ENCODE data around the gene MTURN. TPM values are rescaled to one million over a fixed set of nuclear protein-coding genes. Genes with fewer than 3 reads are reported as not detected.

MTURN gene
- polyA plus RNA-seq, 2 donors, result 7.7 to 9.9 TPM

- Histone ChIP-seq H3K27ac (ENCODE audit: low read depth in 2 of 2, low read length in 1 of 2) (no peak overlapping the region), H3K9me3 (ENCODE audit: control insufficient read depth in 2 of 2, insufficient read depth in 1 of 2, low read depth in 1 of 2, low read length in 1 of 2) (no peaks in the 10 kb centered on the region), H3K27me3 (ENCODE audit: control insufficient read depth in 1 of 2, insufficient read depth in 2 of 2, low read length in 2 of 2) (no peaks in the 10 kb centered on the region), H3K36me3 (ENCODE audit: control insufficient read depth in 2 of 2, insufficient read depth in 2 of 2, low read length in 1 of 2) (peaks cover 7 to 9% of the 10 kb centered on the region in 2 donors), H3K4me1 (ENCODE audit: control insufficient read depth in 2 of 2, insufficient read depth in 2 of 2, low read length in 1 of 2) (peaks cover 0 to 2% of the 10 kb centered on the region in 2 donors), H3K4me3 (ENCODE audit: low read depth in 1 of 2, low read length in 2 of 2) (no peak overlapping the region)
- WGBS, 2 donors, result 83 to 89% methylated on average over 8 of the region's 8 CpGs
These were observed 20.7 kb downstream of the MTURN start for GRCh38 chr7:30155481-30155880.

- Histone ChIP-seq H3K27ac (ENCODE audit: low read depth in 2 of 2, low read length in 1 of 2) (no peak overlapping the region), H3K4me1 (ENCODE audit: control insufficient read depth in 2 of 2, insufficient read depth in 2 of 2, low read length in 1 of 2) (peaks cover 0 to 2% of the 10 kb centered on the region in 2 donors), H3K36me3 (ENCODE audit: control insufficient read depth in 2 of 2, insufficient read depth in 2 of 2, low read length in 1 of 2) (peaks cover 2 to 3% of the 10 kb centered on the region in 2 donors), H3K9me3 (ENCODE audit: control insufficient read depth in 2 of 2, insufficient read depth in 1 of 2, low read depth in 1 of 2, low read length in 1 of 2) (no peaks in the 10 kb centered on the region), H3K27me3 (ENCODE audit: control insufficient read depth in 1 of 2, insufficient read depth in 2 of 2, low read length in 2 of 2) (no peaks in the 10 kb centered on the region), H3K4me3 (ENCODE audit: low read depth in 1 of 2, low read length in 2 of 2) (no peak overlapping the region)
- WGBS, 2 donors, result 78 to 81% methylated on average over 9 of the region's 9 CpGs
These were observed 22.4 kb downstream of the MTURN start for GRCh38 chr7:30157204-30157603.

DNA sequence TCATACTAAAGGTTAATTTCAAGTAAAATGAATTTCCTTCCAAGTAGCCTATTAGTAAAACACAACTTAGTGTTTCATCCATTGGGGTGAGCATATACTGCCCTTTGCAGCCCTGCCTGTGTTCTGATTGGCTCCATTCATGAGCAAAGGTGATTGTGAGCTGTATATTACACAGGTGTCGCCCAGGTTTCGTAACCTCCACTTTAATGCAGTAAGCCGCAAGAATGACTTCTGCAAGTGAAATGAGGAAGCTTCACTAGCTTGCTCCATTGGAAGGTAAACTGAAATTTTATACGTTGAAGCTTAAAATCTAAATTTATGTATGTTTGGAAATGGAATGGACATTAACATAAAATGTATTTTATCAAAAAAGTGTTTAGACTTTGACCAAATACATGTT, 24.4 kb downstream of the MTURN start:
- peaks cover 0 to 3% of the 10 kb centered on the region in 2 donors for H3K36me3 ChIP-seq (ENCODE audit: control insufficient read depth in 2 of 2, insufficient read depth in 2 of 2, low read length in 1 of 2)

GRCh38 chr7:30159698-30160143, 24.9 kb downstream of the MTURN start:
- WGBS, 2 donors, result 40 to 50% methylated on average over 6 of the region's 6 CpGs
- Histone ChIP-seq H3K27ac (ENCODE audit: low read depth in 2 of 2, low read length in 1 of 2) (peak overlapping the region in 1 of 2 donors; percentile 40), H3K36me3 (ENCODE audit: control insufficient read depth in 2 of 2, insufficient read depth in 2 of 2, low read length in 1 of 2) (peaks cover 0 to 3% of the 10 kb centered on the region in 2 donors), H3K9me3 (ENCODE audit: control insufficient read depth in 2 of 2, insufficient read depth in 1 of 2, low read depth in 1 of 2, low read length in 1 of 2) (no peaks in the 10 kb centered on the region), H3K27me3 (ENCODE audit: control insufficient read depth in 1 of 2, insufficient read depth in 2 of 2, low read length in 2 of 2) (no peaks in the 10 kb centered on the region), H3K4me3 (ENCODE audit: low read depth in 1 of 2, low read length in 2 of 2) (no peak overlapping the region), H3K4me1 (ENCODE audit: control insufficient read depth in 2 of 2, insufficient read depth in 2 of 2, low read length in 1 of 2) (no peaks in the 10 kb centered on the region)

More for the DNA sequence above, 24.4 kb downstream of the MTURN start:
- 74 to 76% methylated on average over 4 of the region's 4 CpGs for WGBS, 2 donors
- no peaks in the 10 kb centered on the region for H3K4me1 ChIP-seq (ENCODE audit: control insufficient read depth in 2 of 2, insufficient read depth in 2 of 2, low read length in 1 of 2)
- no peaks in the 10 kb centered on the region for H3K27me3 ChIP-seq (ENCODE audit: control insufficient read depth in 1 of 2, insufficient read depth in 2 of 2, low read length in 2 of 2)
- H3K4me3 ChIP-seq (ENCODE audit: low read depth in 1 of 2, low read length in 2 of 2), result no peak overlapping the region
- H3K9me3 ChIP-seq (ENCODE audit: control insufficient read depth in 2 of 2, insufficient read depth in 1 of 2, low read depth in 1 of 2, low read length in 1 of 2), result no peaks in the 10 kb centered on the region
- H3K27ac ChIP-seq (ENCODE audit: low read depth in 2 of 2, low read length in 1 of 2), result no peak overlapping the region

DNA sequence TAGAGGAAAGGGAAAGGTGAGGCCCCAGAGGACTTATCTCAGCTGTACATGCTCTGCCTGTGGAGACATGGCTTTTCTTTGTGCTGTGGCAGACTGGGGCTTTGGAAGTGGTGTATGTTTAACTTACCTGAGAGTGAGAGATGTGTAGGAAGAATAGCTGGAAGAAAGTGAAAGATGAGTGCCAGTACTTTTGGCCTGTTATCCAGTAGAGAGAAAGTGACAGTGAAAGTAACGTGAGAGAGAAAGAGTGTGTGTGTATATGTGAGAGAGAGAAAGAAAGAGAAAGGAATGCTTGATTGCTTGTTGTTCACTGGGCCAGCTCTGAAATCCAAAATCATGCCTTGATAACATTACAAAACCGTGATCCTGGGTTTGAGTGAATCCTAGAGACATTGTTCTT, 25.5 kb downstream of the MTURN start:
- Histone ChIP-seq H3K36me3 (ENCODE audit: control insufficient read depth in 2 of 2, insufficient read depth in 2 of 2, low read length in 1 of 2) (peaks cover 0 to 3% of the 10 kb centered on the region in 2 donors), H3K4me3 (ENCODE audit: low read depth in 1 of 2, low read length in 2 of 2) (no peak overlapping the region), H3K4me1 (ENCODE audit: control insufficient read depth in 2 of 2, insufficient read depth in 2 of 2, low read length in 1 of 2) (no peaks in the 10 kb centered on the region), H3K9me3 (ENCODE audit: control insufficient read depth in 2 of 2, insufficient read depth in 1 of 2, low read depth in 1 of 2, low read length in 1 of 2) (no peaks in the 10 kb centered on the region), H3K27ac (ENCODE audit: low read depth in 2 of 2, low read length in 1 of 2) (no peak overlapping the region), H3K27me3 (ENCODE audit: control insufficient read depth in 1 of 2, insufficient read depth in 2 of 2, low read length in 2 of 2) (no peaks in the 10 kb centered on the region)
- 75% methylated on average over 2 of the region's 2 CpGs for WGBS, 2 donors

DNA sequence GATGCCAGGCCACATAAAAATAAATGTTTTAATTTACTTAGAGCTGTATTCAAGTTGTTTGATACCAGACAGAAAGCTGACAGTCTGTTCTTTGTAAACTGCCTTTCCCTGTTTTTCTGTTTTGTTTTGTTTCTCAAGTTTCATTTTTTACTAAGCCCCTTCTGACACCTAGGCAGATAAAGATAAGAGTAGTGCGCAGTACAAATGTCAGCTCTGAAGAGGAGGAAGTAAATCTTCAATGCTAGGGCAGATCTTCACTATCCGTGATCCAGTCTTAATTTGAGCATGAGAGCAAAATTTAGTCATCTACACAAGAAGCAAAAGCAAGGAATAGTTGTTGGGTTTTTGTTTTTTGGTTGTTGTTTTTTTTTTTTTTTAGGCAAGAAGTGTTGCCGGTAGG, 27.3 kb downstream of the MTURN start:
- H3K36me3 ChIP-seq (ENCODE audit: control insufficient read depth in 2 of 2, insufficient read depth in 2 of 2, low read length in 1 of 2), result peaks cover 0 to 3% of the 10 kb centered on the region in 2 donors
- H3K4me3 ChIP-seq (ENCODE audit: low read depth in 1 of 2, low read length in 2 of 2), result no peak overlapping the region
- H3K4me1 ChIP-seq (ENCODE audit: control insufficient read depth in 2 of 2, insufficient read depth in 2 of 2, low read length in 1 of 2), result peaks cover 2 to 3% of the 10 kb centered on the region in 2 donors
- H3K9me3 ChIP-seq (ENCODE audit: control insufficient read depth in 2 of 2, insufficient read depth in 1 of 2, low read depth in 1 of 2, low read length in 1 of 2), result no peaks in the 10 kb centered on the region
- H3K27me3 ChIP-seq (ENCODE audit: control insufficient read depth in 1 of 2, insufficient read depth in 2 of 2, low read length in 2 of 2), result no peaks in the 10 kb centered on the region
- WGBS, 2 donors, result 75 to 77% methylated on average over 3 of the region's 3 CpGs
- no peak overlapping the region for H3K27ac ChIP-seq (ENCODE audit: low read depth in 2 of 2, low read length in 1 of 2)

DNA sequence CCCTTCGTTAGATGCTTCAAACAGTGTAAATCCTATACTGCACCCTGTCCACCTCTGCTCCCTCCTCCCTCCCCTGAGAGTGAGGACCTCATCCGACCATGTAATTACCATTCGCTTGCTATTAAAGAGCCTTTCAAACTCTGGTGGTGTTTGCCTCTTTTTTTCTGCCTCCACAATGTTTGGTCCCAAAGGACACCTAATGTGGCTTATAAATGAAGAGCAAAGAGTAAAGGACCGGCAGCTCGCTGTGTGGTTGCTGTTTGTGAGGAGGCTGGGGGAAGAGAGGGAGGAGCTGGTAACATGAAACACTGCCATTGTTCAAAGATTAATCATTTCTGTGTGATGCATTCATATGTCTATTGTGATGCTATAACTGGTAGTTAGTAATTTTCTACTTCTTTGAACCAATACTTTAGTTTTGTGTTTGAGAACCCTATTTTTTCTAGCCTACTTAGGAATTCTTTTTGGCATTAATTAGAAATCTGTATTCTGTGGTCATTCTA, 27.9 kb downstream of the MTURN start:
- Histone ChIP-seq H3K4me1 (ENCODE audit: control insufficient read depth in 2 of 2, insufficient read depth in 2 of 2, low read length in 1 of 2) (peaks cover 2 to 3% of the 10 kb centered on the region in 2 donors), H3K36me3 (ENCODE audit: control insufficient read depth in 2 of 2, insufficient read depth in 2 of 2, low read length in 1 of 2) (peaks cover 0 to 3% of the 10 kb centered on the region in 2 donors), H3K27me3 (ENCODE audit: control insufficient read depth in 1 of 2, insufficient read depth in 2 of 2, low read length in 2 of 2) (no peaks in the 10 kb centered on the region), H3K9me3 (ENCODE audit: control insufficient read depth in 2 of 2, insufficient read depth in 1 of 2, low read depth in 1 of 2, low read length in 1 of 2) (no peaks in the 10 kb centered on the region), H3K27ac (ENCODE audit: low read depth in 2 of 2, low read length in 1 of 2) (no peak overlapping the region), H3K4me3 (ENCODE audit: low read depth in 1 of 2, low read length in 2 of 2) (no peak overlapping the region)
- 48 to 65% methylated on average over 5 of the region's 5 CpGs for WGBS, 2 donors

DNA sequence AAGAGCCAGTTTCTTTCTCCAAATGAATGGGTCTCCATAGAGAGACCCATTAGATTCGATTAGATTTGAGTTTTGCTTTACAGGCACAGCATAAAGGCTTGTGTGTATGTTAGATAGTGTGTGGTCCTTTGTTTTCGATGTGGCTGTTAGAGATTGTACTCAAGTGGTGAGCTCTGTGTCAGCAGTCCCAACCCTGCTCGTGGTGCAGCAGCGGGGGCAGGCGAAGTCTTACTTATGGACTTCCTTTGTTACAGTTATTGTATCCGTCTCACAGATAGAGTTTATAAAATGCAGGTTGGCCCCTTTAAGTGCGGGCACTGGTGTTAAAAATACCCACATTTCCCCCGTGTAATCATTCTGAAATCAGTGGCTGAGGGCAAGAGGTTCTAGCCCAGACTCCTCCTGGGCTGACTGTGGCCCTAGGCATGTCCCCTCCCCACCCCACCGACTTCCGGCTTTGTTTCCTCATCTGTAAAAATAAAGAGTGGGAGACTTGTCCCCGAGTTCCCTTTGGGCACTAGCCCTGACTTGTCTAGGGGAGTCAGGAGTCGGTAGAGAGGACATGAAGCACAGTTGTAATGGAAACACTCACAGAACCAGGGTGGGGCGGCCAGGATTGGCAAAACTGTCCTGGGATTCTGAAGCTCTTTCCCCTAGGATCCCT, 28.6 kb downstream of the MTURN start:
- 43 to 55% methylated on average over 13 of the region's 13 CpGs for WGBS, 2 donors
- Histone ChIP-seq H3K4me1 (ENCODE audit: control insufficient read depth in 2 of 2, insufficient read depth in 2 of 2, low read length in 1 of 2) (peaks cover 2 to 3% of the 10 kb centered on the region in 2 donors), H3K9me3 (ENCODE audit: control insufficient read depth in 2 of 2, insufficient read depth in 1 of 2, low read depth in 1 of 2, low read length in 1 of 2) (no peaks in the 10 kb centered on the region), H3K4me3 (ENCODE audit: low read depth in 1 of 2, low read length in 2 of 2) (no peak overlapping the region), H3K27ac (ENCODE audit: low read depth in 2 of 2, low read length in 1 of 2) (peak overlapping the region; percentile 17 to 71), H3K27me3 (ENCODE audit: control insufficient read depth in 1 of 2, insufficient read depth in 2 of 2, low read length in 2 of 2) (no peaks in the 10 kb centered on the region), H3K36me3 (ENCODE audit: control insufficient read depth in 2 of 2, insufficient read depth in 2 of 2, low read length in 1 of 2) (peaks cover 0 to 3% of the 10 kb centered on the region in 2 donors)

DNA sequence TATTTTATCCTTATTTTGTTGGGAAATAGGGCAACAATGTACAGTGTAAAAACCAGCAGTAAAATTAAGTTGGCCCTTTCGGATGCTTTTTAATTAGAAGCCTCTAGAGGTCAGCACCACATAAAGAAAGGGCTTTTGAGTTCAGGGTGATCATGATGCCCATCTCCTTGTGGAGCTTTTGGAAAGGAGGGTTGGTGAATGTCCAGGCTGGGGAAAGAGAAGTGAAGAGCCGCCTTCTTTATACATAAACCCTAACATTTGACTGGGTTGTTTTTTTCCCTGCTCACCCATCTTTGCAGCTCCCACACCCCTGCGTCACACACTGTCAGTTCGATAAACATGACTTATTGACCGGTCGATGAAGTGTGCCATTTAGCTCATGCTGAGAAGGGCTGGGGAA, 29.8 kb downstream of the MTURN start:
- Histone ChIP-seq H3K4me1 (ENCODE audit: control insufficient read depth in 2 of 2, insufficient read depth in 2 of 2, low read length in 1 of 2) (peaks cover 3 to 5% of the 10 kb centered on the region in 2 donors), H3K27ac (ENCODE audit: low read depth in 2 of 2, low read length in 1 of 2) (no peak overlapping the region)

GRCh38 chr7:30165590-30165989, 30.8 kb downstream of the MTURN start:
- H3K4me1 ChIP-seq (ENCODE audit: control insufficient read depth in 2 of 2, insufficient read depth in 2 of 2, low read length in 1 of 2), result peaks cover 3 to 7% of the 10 kb centered on the region in 2 donors
- WGBS, 2 donors, result 54 to 65% methylated on average over 3 of the region's 3 CpGs
- H3K36me3 ChIP-seq (ENCODE audit: control insufficient read depth in 2 of 2, insufficient read depth in 2 of 2, low read length in 1 of 2), result no peaks in the 10 kb centered on the region
- H3K4me3 ChIP-seq (ENCODE audit: low read depth in 1 of 2, low read length in 2 of 2), result no peak overlapping the region
- H3K27ac ChIP-seq (ENCODE audit: low read depth in 2 of 2, low read length in 1 of 2), result peak overlapping the region in 1 of 2 donors; percentile 59
- H3K9me3 ChIP-seq (ENCODE audit: control insufficient read depth in 2 of 2, insufficient read depth in 1 of 2, low read depth in 1 of 2, low read length in 1 of 2), result no peaks in the 10 kb centered on the region
- no peaks in the 10 kb centered on the region for H3K27me3 ChIP-seq (ENCODE audit: control insufficient read depth in 1 of 2, insufficient read depth in 2 of 2, low read length in 2 of 2)

More for the DNA sequence above, 29.8 kb downstream of the MTURN start:
- 69 to 73% methylated on average over 6 of the region's 6 CpGs for WGBS, 2 donors
- Histone ChIP-seq H3K36me3 (ENCODE audit: control insufficient read depth in 2 of 2, insufficient read depth in 2 of 2, low read length in 1 of 2) (peaks cover 0 to 3% of the 10 kb centered on the region in 2 donors), H3K27me3 (ENCODE audit: control insufficient read depth in 1 of 2, insufficient read depth in 2 of 2, low read length in 2 of 2) (no peaks in the 10 kb centered on the region), H3K4me3 (ENCODE audit: low read depth in 1 of 2, low read length in 2 of 2) (no peak overlapping the region), H3K9me3 (ENCODE audit: control insufficient read depth in 2 of 2, insufficient read depth in 1 of 2, low read depth in 1 of 2, low read length in 1 of 2) (no peaks in the 10 kb centered on the region)
